CD4-positive, alpha-beta T cell treated with Interferon gamma for 1 hour (primary cell): ENCODE results near the gene TRAPPC3L.

Source experiments
- DNase-seq: peaks from one replicate; pipeline ENCODE4 v3.0.0-alpha.2; 2020

The TRAPPC3L gene

GRCh38 chr6:116545651-116546050 lies at the start of gene TRAPPC3L:
TRAPPC3L (minus strand) TSS chr6:116545684; CDS start chr6:116545514, 170 bp downstream.
- no peak for DNase-seq

- no peak for DNase-seq
These were observed 49.8 kb upstream of the TRAPPC3L start for GRCh38 chr6:116595247-116595646.

- DNase-seq: no peak
These were observed 41.3 kb upstream of the TRAPPC3L start for GRCh38 chr6:116586738-116587137.

- DNase-seq: no peak
These were observed 40.8 kb upstream of the TRAPPC3L start for GRCh38 chr6:116586276-116586675.

DNA sequence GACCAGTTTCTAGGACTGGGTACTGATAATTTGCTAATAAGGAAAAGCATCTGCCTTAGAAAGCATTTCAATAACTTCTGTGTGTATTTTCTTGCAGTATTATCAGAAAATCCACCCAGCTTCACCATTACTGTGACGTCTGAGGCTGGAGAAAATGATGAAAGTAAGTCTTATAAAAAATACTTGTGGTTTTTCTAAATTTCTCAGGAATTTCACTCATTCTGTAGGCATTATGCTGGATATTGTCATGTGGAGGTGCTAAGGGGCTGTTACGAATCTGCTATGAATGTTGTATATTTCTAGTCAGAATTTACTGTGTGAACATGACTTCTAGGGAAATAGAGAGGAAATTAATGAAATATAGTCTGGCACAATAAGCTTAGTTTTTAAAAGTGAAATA lies 34.7 kb upstream of the TRAPPC3L start:
- no peak for DNase-seq

- no peak for DNase-seq
These were observed 33.7 kb upstream of the TRAPPC3L start for GRCh38 chr6:116579143-116579542.

GRCh38 chr6:116578335-116578734 lies 32.9 kb upstream of the TRAPPC3L start:
- DNase-seq: no peak

DNA sequence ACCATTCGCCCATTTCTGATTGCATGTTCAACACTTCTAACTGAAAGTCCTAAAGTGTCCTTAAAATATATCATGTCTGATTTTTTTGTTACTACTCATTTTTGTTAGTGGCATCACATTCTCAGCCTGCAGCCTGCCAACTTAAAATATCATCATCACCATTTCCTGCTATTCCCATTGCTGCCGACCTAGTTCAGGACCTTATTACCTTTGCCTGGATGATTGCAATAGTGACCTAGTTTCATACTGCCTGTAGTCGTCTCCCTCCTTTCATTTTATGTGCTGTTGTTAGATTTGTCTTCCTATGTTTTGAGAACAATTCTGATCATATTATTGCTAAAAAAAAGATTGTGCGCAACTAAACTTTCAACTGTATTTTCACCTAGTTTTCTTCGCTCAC lies 32.0 kb upstream of the TRAPPC3L start:
- no peak for DNase-seq

GRCh38 chr6:116575227-116575626 lies 29.7 kb upstream of the TRAPPC3L start:
- DNase-seq: no peak

DNA sequence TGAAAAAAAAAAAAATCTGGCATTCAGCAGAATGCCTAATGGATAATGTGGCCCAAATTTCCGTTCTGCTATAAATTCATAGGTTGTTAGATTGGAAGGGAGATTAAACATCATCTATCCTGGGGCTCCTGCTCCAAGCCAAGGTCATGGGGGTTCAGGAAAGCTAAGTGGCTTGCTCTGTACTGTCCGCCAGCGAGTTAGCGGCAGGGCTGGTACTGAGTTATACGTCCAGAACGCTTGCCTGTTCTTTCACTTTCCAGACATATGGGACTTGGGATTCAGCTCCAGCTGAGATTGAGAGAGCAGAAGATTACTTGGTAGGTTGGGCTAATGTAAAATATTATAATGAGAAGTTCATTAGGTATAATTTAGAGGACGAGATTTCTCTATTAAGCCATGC lies 26.7 kb upstream of the TRAPPC3L start:
- no peak for DNase-seq

DNA sequence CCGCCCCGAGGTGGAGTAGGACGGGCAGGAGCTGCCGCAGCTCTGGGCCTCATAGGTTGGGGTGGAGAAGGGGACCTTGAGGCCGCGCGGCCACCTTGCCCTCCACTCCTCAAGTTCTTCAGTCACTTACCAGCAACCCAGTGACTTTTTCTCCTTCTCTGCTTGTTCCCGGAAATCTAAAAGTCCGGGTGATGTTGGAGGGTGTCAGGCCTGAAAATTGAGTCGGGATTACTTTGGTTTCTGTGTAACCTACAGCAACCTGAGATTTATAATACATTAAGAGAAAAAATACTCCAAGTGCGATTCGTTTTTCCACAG lies 26.2 kb upstream of the TRAPPC3L start:
- DNase-seq: no peak

DNA sequence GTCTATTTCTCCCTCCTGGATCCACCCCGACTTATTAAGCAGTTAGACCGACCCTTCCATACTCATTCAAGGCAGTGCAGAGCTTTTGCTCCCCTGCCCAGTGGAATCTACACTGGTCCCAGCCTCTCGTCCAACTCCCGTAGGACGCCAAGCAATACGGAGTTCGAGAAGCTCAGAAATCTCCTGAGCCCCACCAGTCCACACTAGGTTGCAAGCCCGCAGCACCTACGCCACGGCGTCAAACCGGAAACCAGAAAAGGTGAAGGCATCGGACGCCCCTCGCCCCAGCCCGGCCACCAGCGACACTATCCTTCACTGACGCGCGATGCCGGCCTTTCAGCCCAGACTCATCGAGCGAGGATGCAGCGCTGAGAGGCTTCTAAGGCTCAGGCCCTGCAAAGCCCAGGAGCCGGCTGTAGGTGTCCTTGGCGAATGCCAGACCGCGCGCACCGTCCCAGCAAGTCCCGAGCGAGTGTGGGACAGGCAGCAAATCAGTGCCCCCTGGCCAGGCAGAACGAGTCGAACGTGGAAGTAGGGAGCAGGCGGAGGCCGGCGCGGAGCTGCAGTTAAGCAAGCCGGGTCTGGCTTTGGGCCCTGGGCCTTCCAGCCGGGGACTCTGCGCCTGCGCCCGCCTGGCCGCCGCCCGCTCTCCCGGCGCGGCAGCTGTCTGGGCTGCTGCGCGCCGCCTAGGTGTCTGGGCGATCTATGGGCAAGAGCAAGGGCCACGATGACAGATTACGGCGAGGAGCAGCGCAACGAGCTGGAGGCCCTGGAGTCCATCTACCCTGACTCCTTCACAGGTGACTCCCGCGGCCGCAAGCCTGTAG lies 25.6 kb upstream of the TRAPPC3L start, which contains the start of gene RWDD1:
Gene RWDD1, plus strand, starts transcription at position 649 of the 827 bp plus-strand sequence. Its CDS starts 79 bp downstream, at position 728.
- peak; percentile 99 for DNase-seq

GRCh38 chr6:116568821-116569755 lies 23.6 kb upstream of the TRAPPC3L start:
- DNase-seq: no peak

GRCh38 chr6:116568111-116568510 lies 22.6 kb upstream of the TRAPPC3L start:
- DNase-seq: no peak

- DNase-seq: peak; percentile 3
These were observed 19.7 kb upstream of the TRAPPC3L start for GRCh38 chr6:116564921-116565872.

GRCh38 chr6:116564311-116564710 lies 18.8 kb upstream of the TRAPPC3L start:
- DNase-seq: no peak

DNA sequence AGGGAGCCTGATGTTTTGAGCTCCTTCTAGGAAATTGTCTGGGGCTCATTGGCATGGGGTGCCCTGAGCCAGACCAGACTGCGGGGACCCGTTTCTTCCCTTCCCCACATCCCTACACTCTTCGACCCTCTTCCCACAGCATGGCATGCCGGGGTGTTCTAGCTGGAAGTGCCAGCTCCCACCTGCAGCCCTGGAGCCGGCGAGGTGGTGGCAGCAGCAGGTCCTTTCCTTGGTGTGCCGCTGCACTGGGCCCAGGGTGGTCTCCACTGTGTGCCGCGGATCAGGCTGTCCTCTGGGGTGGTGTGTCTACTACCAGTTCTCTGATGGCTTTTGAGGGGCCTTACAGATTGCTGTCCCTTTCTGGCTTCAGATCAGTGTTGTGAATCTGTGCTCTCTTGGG lies 18.3 kb upstream of the TRAPPC3L start:
- no peak for DNase-seq

- no peak for DNase-seq
These were observed 17.1 kb upstream of the TRAPPC3L start for GRCh38 chr6:116562614-116563013.

DNA sequence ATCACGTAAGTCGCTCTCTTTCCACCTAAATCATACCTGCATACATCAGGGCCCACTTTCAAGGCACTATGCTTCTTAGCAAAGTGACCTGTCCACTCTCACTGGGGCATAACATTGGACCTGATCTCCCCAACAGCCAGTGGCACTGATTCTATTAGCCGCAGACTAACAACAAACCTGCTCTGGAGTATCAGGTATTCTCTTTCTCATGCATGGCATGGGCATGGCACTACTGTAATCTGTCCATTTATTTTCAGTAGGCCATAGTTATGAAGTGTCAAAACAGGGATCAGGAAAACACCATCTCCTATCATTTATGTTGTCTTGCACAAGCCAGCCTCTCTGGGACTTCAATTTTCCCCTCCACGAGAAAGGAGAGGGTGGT lies 16.5 kb upstream of the TRAPPC3L start:
- no peak for DNase-seq

DNA sequence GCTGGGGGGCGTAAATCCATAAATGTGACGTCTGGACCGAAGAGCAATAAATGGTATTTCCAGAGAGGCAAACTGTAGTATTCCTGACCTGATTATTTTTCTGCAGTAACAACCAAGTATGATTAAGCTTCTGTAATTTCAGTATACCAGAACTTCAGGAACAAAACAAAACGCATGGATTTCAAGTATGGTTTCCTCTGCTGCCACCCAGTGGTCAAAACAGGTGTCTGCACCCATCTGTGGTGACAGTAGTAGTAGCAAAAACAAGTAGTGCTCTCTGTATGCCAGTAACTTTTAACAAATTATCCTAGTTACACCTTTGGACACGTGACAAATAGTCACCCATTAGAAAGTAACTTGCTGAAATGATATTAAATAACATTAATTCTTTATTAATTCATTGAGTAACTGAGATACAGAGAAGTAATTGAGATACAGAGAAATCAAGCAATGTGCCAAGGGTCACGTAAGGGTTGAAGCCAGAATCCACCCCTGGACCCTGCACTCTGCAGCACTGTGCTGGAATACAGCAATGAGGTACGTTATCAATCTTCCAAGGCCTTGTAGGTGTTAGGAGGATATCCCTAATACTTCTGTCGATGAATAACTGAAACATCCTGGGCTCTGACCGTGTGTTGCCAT lies 16.0 kb upstream of the TRAPPC3L start:
- peak; percentile 57 for DNase-seq

- no peak for DNase-seq
These were observed 14.6 kb upstream of the TRAPPC3L start for GRCh38 chr6:116560130-116560529.

GRCh38 chr6:116557893-116558292 lies 12.4 kb upstream of the TRAPPC3L start:
- no peak for DNase-seq
